ENCODE results near the gene MS4A6A.

The MS4A6A gene

GRCh38 chr11:60128376-60128775 is 54.5 kb downstream of the MS4A6A start:
- DNase-seq (ENCODE audit: low read depth in 2 of 2): no peak

- no peak for DNase-seq (ENCODE audit: low read depth in 2 of 2)
These were observed 55.5 kb downstream of the MS4A6A start for GRCh38 chr11:60127311-60127811.

GRCh38 chr11:60125956-60126585 is 56.8 kb downstream of the MS4A6A start:
- DNase-seq (ENCODE audit: low read depth in 2 of 2): no peak

GRCh38 chr11:60124802-60125432 is 58.0 kb downstream of the MS4A6A start:
- no peak for DNase-seq (ENCODE audit: low read depth in 2 of 2)
